Lung (tissue), 12 donors: Measurements from ENCODE around the gene WDHD1. TPM values are rescaled to one million over a fixed set of nuclear protein-coding genes. Genes with fewer than 3 reads are reported as not detected.
A peak's percentile ranks its signal among the peaks of the same experiment; 100 is the strongest.

Experiments used
- ATAC-seq: fragments of 200-7000 bp; cut with Tn5 transposase; one replicate; pipeline ENCODE4 v1.9.1; 2020; ENCODE audit warnings: moderate number of reproducible peaks; ENCODE audit not compliant: insufficient read depth, low FRiP score
- DNase-seq, 3 donors: peaks; one replicate each; pipeline ENCODE4 v3.0.0-alpha.2; 2013 to 2017
- H3K27ac ChIP-seq, 2 donors: one replicate each; pipeline ENCODE4 v1.5.1; 2013; ENCODE audit warnings: mild to moderate bottlenecking in 2 of 2, moderate library complexity in 2 of 2, control low read depth in 1 of 2, inconsistent platforms in 1 of 2, low read depth in 1 of 2, low read length in 1 of 2
- H3K27me3 ChIP-seq, 3 donors: one replicate each; pipeline ENCODE4 v1.5.1; 2013; ENCODE audit warnings: low read length in 2 of 3; ENCODE audit not compliant: control insufficient read depth in 3 of 3, insufficient read depth in 3 of 3
- H3K36me3 ChIP-seq, 4 donors: one replicate each; pipeline ENCODE4 v1.5.1; 2013; ENCODE audit warnings: low read length in 4 of 4, mild to moderate bottlenecking in 1 of 4, moderate library complexity in 1 of 4; ENCODE audit not compliant: control insufficient read depth in 4 of 4, insufficient read depth in 4 of 4
- H3K4me1 ChIP-seq, 5 donors: one replicate each; pipeline ENCODE4 v1.5.1; 2013; ENCODE audit warnings: low read length in 5 of 5, mild to moderate bottlenecking in 2 of 5, moderate library complexity in 1 of 5; ENCODE audit not compliant: control insufficient read depth in 5 of 5, insufficient read depth in 5 of 5
- H3K4me3 ChIP-seq: one replicate; pipeline ENCODE4 v1.5.1; 2013; ENCODE audit warnings: mild to moderate bottlenecking, control low read depth, moderate library complexity
- H3K9ac ChIP-seq, 2 donors: one replicate each; pipeline ENCODE4 v1.5.1; 2013; ENCODE audit warnings: low read length in 2 of 2, control low read depth in 1 of 2; ENCODE audit not compliant: insufficient read depth in 1 of 2
- H3K9me3 ChIP-seq, 4 donors: one replicate each; pipeline ENCODE4 v1.5.1; 2013; ENCODE audit warnings: low read length in 3 of 4, mild to moderate bottlenecking in 1 of 4, moderate library complexity in 1 of 4; ENCODE audit not compliant: control insufficient read depth in 4 of 4, insufficient read depth in 3 of 4
- CTCF ChIP-seq: IDR thresholded peaks from 2 replicates; pipeline ENCODE4 v1.5.1; 2012; ENCODE audit warnings: mild to moderate bottlenecking; ENCODE audit errors: control extremely low read depth, extremely low read depth
- WGBS, 2 donors: extraction: QIAGEN DNeasy Blood & Tissue Kit; methylation state at CpG; one replicate each; pipeline ENCODE4 v1.1.7; 2013; 5-methylcytosine and 5-hydroxymethylcytosine counted together
- polyA plus RNA-seq, 2 donors: library from polyadenylated mRNA; stranded (reverse); fragments of 200-250 nt; gene quantifications; one replicate each; pipeline ENCODE4 v1.2.1, GENCODE V29; 2013
- total RNA-seq, 2 donors: library from RNA; depleted of rRNA in 1 of 2; stranded (reverse); fragments of >200 nt in 1 of 2; gene quantifications; one replicate each; pipeline ENCODE4 v1.2.1, GENCODE V29; 2014 to 2021
- donor health status: control.
- donor health status: control.
- donor health status: Bipolar disorder and iron deficiency.
- donor health status: healthy.
- donor health status: DM: yes; HTN: yes; CAD: no.

WDHD1 gene
- total and polyA plus RNA-seq, 4 donors, result 1.9 to 7.1 (median 4.1) TPM

- Histone ChIP-seq H3K27me3 (no peaks in the 10 kb centered on the region), H3K9ac (no peak overlapping the region), H3K4me3 (no peak overlapping the region), H3K27ac (no peak overlapping the region), H3K4me1 (peaks cover 0 to 9% (median 5%) of the 10 kb centered on the region in 5 donors), H3K36me3 (peaks cover 0 to 4% (median 3%) of the 10 kb centered on the region in 4 donors), H3K9me3 (no peaks in the 10 kb centered on the region)
- 14 to 31% methylated on average over 2 of the region's 2 CpGs for WGBS, 2 donors
- DNase-seq (no peak), ATAC-seq (no peak)
- TF ChIP-seq CTCF, result no peak
These were observed 4.3 kb upstream of the WDHD1 start for GRCh38 chr14:55031190-55031589.

DNA sequence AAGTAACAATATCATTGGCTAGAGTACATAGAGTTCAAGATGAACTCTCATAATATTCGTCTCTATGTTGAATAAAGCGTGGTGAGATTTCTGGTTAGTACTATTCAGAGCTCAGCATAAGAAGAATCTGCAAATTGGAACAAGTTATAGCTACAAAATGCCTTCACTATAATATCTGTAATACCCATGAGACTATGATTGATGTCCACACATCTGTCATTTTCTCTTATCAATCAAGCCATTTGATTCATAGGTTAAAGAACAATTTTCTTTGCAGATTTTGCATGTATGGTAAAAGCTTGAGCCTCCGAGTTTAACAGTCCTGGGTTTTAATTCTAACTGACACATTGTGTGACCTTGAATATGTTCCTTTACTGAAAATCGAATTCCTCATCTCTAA is 1.6 kb upstream of the WDHD1 start:
- ATAC-seq, result no peak
- no peak for TF ChIP-seq CTCF

DNA sequence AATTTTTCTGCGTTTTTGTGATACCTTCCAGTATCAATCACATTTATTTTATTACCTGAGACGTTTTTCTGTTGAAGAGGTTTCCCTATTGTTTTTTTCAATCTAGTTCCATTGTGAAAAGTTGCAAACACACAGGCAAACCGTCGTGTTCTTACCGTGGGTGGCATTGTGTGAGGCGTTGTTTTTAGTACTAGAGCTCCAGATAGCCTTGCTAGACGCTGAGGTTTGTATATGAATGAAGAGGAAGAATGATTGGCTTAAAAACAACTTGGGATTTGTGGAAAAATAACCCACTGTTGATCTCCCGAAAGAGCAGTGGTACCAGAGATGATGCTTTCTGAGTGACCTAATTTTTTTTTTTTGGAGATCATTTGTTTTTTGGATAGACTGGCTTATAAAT is 1.2 kb upstream of the WDHD1 start:
- peaks cover 0 to 19% (median 12%) of the 10 kb centered on the region in 5 donors for H3K4me1 ChIP-seq
- no peak overlapping the region for H3K4me3 ChIP-seq
- no peaks in the 10 kb centered on the region for H3K9me3 ChIP-seq
- no peaks in the 10 kb centered on the region for H3K36me3 ChIP-seq
- WGBS, 2 donors, result 5 to 10% methylated on average over 8 of the region's 8 CpGs
- DNase-seq (peak in 2 of 3 donors; percentile 25 to 35), ATAC-seq (no peak)
- no peak for TF ChIP-seq CTCF
- H3K27ac ChIP-seq, result no peak overlapping the region
- H3K27me3 ChIP-seq, result no peaks in the 10 kb centered on the region
- peak overlapping the region in 1 of 2 donors; percentile 91 for H3K9ac ChIP-seq

More for the DNA sequence above, 1.6 kb upstream of the WDHD1 start:
- no peaks in the 10 kb centered on the region for H3K9me3 ChIP-seq
- no peak overlapping the region for H3K4me3 ChIP-seq
- H3K4me1 ChIP-seq, result peaks cover 0 to 19% (median 12%) of the 10 kb centered on the region in 5 donors
- H3K9ac ChIP-seq, result peak overlapping the region in 1 of 2 donors; percentile 48
- H3K36me3 ChIP-seq, result no peaks in the 10 kb centered on the region
- 75 to 85% methylated on average over 4 of the region's 4 CpGs for WGBS, 2 donors
- DNase-seq, result no peak
- no peaks in the 10 kb centered on the region for H3K27me3 ChIP-seq
- H3K27ac ChIP-seq, result no peak overlapping the region

DNA sequence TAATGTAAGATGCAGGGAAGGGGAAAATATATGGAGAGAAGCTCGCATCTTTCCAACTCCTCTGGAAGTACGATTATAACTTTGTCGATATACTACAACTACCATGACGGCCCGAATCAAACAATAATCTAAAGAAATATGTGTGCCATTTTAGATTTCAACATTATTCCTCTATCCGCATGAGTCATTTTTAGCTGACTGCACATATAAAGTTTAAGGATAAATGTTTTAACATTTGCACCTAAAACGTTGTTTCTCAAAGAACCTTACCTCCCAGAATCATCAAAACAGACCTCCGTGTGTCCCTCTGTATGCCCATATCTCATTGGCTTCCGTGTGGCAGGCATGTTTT is 482 bp downstream of the WDHD1 start:
- ATAC-seq, result no peak

More for the DNA sequence above, 482 bp downstream of the WDHD1 start:
- no peak for TF ChIP-seq CTCF
- Histone ChIP-seq H3K27ac (peak overlapping the region; percentile 70 to 90), H3K4me1 (peaks cover 0 to 19% (median 12%) of the 10 kb centered on the region in 5 donors), H3K4me3 (peak overlapping the region; percentile 83), H3K27me3 (no peaks in the 10 kb centered on the region), H3K9ac (peak overlapping the region; percentile 51 to 97), H3K9me3 (no peaks in the 10 kb centered on the region), H3K36me3 (peaks cover 0 to 3% (median 0%) of the 10 kb centered on the region in 4 donors)
- 4% methylated on average over 9 of the region's 9 CpGs for WGBS, 2 donors
- DNase-seq, result no peak
